Upper lobe of left lung (tissue), 4 donors: ENCODE measurements around the gene CDHR5.

Source experiments
- CTCF ChIP-seq, 6 experiments: fragments of 450-650 bp in 4 of 6; fragments of 200-600 bp in 2 of 6; sonication (generic) in 2 of 6; IDR thresholded peaks; one replicate each; pipeline ENCODE4 v1.5.1; 2016 to 2019; ENCODE audit warnings: antibody characterized with exemption in 6 of 6
- POLR2A ChIP-seq, 4 donors: fragments of 450-650 bp; IDR thresholded peaks; one replicate each; pipeline ENCODE4 v1.5.1; 2016 to 2017; ENCODE audit warnings: antibody characterized with exemption in 4 of 4, mild to moderate bottlenecking in 2 of 4

- TF ChIP-seq CTCF (IDR thresholded peaks at IDR 0.05): no peak
- no peak for TF ChIP-seq POLR2A (IDR thresholded peaks at IDR 0.05)
Measured at GRCh38 chr11:590997-591396, 33.8 kb downstream of the CDHR5 start.
